OCI-LY3 (cell line): ENCODE measurements around the gene C9orf50.
A peak's percentile ranks its signal among the peaks of the same experiment; 100 is the strongest.

Source experiments
- H2AFZ ChIP-seq: fragments of 200-600, 300-600 bp; shearing (Covaris generic); 2 replicates; pipeline ENCODE4 v1.6.0; 2014; ENCODE audit warnings: antibody characterized with exemption, low read depth, low read length
- H3K27ac ChIP-seq: fragments of 200-600, 300-600 bp; sonication (generic); 2 replicates; pipeline ENCODE4 v1.5.1; 2014; ENCODE audit warnings: mild to moderate bottlenecking, low read length, moderate library complexity, mixed read lengths
- H3K27me3 ChIP-seq: fragments of 200-600, 300-600 bp; sonication (generic); 2 replicates; pipeline ENCODE4 v1.6.1; 2014; ENCODE audit warnings: low read depth, low read length, mixed read lengths
- H3K36me3 ChIP-seq: fragments of 200-600, 300-600 bp; sonication (generic); replicated peaks from 2 replicates; pipeline ENCODE3; 2014; ENCODE audit warnings: low read depth, low read length, mixed read lengths
- H3K4me1 ChIP-seq: fragments of 300-600, 200-600 bp; sonication (generic); 2 replicates; pipeline ENCODE4 v1.6.1; 2014; ENCODE audit warnings: low read length, mixed read lengths
- H3K4me2 ChIP-seq: fragments of 200-600, 300-600 bp; sonication (generic); 2 replicates; pipeline ENCODE4 v1.6.1; 2014; ENCODE audit warnings: low read length, mixed read lengths
- H3K4me3 ChIP-seq: fragments of 300-600, 200-600 bp; sonication (generic); 2 replicates; pipeline ENCODE4 v1.5.1; 2014; ENCODE audit warnings: antibody characterized with exemption, mild to moderate bottlenecking, low read length, moderate library complexity
- H3K79me2 ChIP-seq: fragments of 300-600, 200-600 bp; shearing (Covaris generic); 2 replicates; pipeline ENCODE4 v1.6.1; 2014; ENCODE audit warnings: mild to moderate bottlenecking, low read length, mixed read lengths
- H3K9ac ChIP-seq: fragments of 300-600, 200-600 bp; shearing (Covaris generic); 2 replicates; pipeline ENCODE4 v1.6.0; 2014; ENCODE audit warnings: mild to moderate bottlenecking, low read length, moderate library complexity
- H3K9me3 ChIP-seq: fragments of 200-600, 300-600 bp; shearing (Covaris generic); 2 replicates; pipeline ENCODE4 v1.6.1; 2014; ENCODE audit warnings: low read length, mixed read lengths; ENCODE audit not compliant: insufficient read depth
- H4K20me1 ChIP-seq: fragments of 200-600, 300-600 bp; sonication (generic); 2 replicates; pipeline ENCODE4 v1.6.1; 2016; ENCODE audit warnings: low read length, mixed read lengths; ENCODE audit not compliant: insufficient read depth
- EZH2phosphoT487 ChIP-seq: fragments of 200-600 bp; shearing (Covaris generic); IDR thresholded peaks from 2 replicates; pipeline ENCODE4 v1.6.1; 2018; ENCODE audit warnings: antibody characterized with exemption, mixed run types, low read depth
- TF ChIP-seq, protein P1 (sequence below): fragments of 200-600, 300-600 bp; sonication (generic); IDR thresholded peaks from 2 replicates; pipeline ENCODE4 v1.5.1; 2014; ENCODE audit warnings: antibody characterized with exemption, low read length, low read depth

C9orf50 gene

DNA sequence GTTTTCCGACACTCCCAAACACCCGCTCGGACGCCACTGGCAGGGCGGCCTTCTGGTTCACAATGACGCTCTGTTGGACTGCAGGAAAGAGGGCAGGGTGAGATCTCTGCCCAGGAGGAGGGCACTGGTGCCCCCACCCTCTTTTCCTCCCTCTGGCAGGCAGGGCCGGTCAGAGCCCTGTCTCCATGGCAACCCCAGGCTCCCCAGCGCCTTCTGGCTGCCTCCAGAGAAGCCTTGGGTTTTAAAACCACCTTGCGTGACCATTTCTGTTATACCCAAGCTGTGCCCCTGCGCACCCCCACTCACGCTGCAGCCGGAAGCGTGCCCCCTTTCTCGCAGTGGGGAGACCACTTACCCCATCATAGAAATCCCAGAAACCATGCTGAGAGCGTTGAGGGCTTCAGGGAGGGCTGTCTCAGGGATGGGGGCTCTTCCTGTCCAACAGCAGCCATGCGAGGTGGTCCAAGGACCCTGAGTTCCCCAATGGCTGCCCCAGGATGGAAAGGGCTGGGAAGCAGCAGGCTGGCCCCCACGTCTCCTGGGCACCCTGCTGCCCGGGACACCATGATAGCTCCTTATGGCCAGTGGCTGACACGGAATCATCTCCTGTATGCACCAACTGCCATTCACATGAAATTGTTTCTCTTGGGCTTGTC, 7.3 kb downstream of the C9orf50 start:
- no peaks in the 10 kb centered on the region for H3K36me3 ChIP-seq
- H3K9me3 ChIP-seq, result no peaks in the 10 kb centered on the region
- H4K20me1 ChIP-seq, result no peaks in the 10 kb centered on the region
- peaks cover 9% of the 10 kb centered on the region for H3K4me1 ChIP-seq
- H3K9ac ChIP-seq, result no peak overlapping the region
- TF ChIP-seq EZH2phosphoT487, result no peak
- TF ChIP-seq, protein P1, sequence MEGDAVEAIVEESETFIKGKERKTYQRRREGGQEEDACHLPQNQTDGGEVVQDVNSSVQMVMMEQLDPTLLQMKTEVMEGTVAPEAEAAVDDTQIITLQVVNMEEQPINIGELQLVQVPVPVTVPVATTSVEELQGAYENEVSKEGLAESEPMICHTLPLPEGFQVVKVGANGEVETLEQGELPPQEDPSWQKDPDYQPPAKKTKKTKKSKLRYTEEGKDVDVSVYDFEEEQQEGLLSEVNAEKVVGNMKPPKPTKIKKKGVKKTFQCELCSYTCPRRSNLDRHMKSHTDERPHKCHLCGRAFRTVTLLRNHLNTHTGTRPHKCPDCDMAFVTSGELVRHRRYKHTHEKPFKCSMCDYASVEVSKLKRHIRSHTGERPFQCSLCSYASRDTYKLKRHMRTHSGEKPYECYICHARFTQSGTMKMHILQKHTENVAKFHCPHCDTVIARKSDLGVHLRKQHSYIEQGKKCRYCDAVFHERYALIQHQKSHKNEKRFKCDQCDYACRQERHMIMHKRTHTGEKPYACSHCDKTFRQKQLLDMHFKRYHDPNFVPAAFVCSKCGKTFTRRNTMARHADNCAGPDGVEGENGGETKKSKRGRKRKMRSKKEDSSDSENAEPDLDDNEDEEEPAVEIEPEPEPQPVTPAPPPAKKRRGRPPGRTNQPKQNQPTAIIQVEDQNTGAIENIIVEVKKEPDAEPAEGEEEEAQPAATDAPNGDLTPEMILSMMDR, result no peak
- H3K4me3 ChIP-seq, result no peak overlapping the region
- no peak overlapping the region for H2AFZ ChIP-seq
- no peak overlapping the region for H3K4me2 ChIP-seq
- peaks cover 20% of the 10 kb centered on the region for H3K27me3 ChIP-seq
- no peaks in the 10 kb centered on the region for H3K79me2 ChIP-seq
- no peak overlapping the region for H3K27ac ChIP-seq

DNA sequence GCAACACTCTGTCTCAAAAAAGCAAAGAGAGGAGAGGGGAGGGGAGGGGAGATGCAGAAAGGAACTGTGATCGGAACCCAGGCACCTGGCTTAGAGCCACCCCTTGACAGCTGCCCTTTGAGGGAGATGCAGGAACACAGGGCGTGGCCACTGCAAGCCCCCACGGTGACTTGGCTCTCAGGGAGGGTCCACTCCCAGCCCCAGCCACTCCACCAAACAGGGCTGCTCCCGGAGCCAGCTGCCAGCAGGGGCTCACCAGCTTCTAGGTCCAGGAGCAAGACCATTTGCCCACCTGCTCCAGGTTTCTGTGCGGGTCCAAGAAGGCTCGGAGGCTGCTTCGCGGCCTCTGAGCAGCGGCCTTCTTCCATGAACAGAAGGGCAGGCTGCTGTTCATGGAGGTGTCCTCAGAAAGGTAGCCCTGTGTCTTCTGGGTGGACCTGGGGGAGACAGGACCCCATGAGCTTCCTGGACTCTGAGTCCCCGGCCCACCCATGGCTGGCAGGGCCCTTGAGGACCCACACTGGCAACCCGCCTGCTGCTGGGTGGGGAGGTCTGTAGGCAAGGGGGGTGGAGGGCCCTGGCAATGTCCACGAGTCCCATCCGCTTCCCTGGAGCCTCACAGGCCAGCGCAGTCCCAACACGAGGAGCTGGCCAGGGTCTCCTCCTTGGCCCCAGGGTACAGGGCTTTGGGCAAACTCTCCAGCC, 7.9 kb downstream of the C9orf50 start:
- Histone ChIP-seq H3K9ac (no peak overlapping the region), H3K4me1 (peaks cover 9% of the 10 kb centered on the region), H4K20me1 (no peaks in the 10 kb centered on the region), H3K4me3 (no peak overlapping the region), H3K4me2 (no peak overlapping the region), H3K36me3 (no peaks in the 10 kb centered on the region), H2AFZ (no peak overlapping the region), H3K27me3 (peaks cover 22% of the 10 kb centered on the region), H3K9me3 (no peaks in the 10 kb centered on the region), H3K27ac (no peak overlapping the region), H3K79me2 (no peaks in the 10 kb centered on the region)
- TF ChIP-seq EZH2phosphoT487, result no peak
- TF ChIP-seq, protein P1, result no peak

DNA sequence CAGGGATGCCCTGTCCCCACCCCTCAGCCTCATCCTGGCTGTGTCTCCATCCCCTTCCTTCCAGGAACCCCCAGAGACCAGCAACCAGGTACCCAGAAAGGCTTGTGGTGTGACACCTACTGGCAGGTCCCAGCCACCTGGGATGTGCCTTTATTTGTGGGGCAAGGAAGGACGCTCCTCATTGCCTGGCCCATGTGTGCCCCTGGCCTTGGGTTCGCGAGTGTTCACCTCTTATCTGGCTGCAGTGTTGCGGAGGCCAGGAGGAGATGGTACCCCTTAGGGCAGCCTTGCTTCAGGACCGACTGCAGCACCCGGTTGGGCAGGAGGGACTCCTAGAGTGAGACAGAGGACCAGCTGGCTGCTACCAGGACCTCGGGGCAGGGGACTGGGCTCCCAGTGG, 8.8 kb downstream of the C9orf50 start:
- H3K4me2 ChIP-seq, result no peak overlapping the region
- H3K4me3 ChIP-seq, result no peak overlapping the region
- H3K27ac ChIP-seq, result no peak overlapping the region
- TF ChIP-seq EZH2phosphoT487, result no peak
- TF ChIP-seq, protein P1, result no peak
- H4K20me1 ChIP-seq, result no peaks in the 10 kb centered on the region
- H3K36me3 ChIP-seq, result no peaks in the 10 kb centered on the region
- peaks cover 9% of the 10 kb centered on the region for H3K4me1 ChIP-seq
- no peaks in the 10 kb centered on the region for H3K9me3 ChIP-seq
- H3K9ac ChIP-seq, result no peak overlapping the region
- H2AFZ ChIP-seq, result no peak overlapping the region
- H3K79me2 ChIP-seq, result no peaks in the 10 kb centered on the region
- peaks cover 22% of the 10 kb centered on the region for H3K27me3 ChIP-seq

DNA sequence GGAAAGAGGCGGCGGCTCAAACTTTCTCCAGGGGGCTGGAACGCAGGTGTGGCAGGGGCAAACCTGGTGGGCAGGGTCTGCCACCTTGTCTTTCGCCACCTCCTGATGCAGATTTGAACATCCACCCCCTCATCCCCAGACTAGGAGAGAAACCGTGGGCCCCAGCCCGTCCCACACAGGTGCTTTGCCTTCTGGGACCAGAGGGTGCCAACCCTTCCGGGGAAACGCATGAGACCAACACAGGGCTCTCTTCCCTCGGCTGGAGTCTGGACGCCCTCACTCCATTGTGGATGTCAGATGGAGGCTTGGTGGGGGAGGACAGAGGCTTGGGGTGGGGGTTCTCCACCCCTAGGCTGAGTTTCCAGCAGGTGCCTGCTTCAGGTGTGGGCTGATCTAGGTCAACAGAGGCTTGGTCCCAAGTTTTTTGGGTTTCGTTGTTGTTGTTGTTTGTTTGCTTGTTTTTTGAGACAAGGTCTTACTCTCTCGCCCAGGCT, 9.5 kb downstream of the C9orf50 start:
- Histone ChIP-seq H3K27me3 (peaks cover 22% of the 10 kb centered on the region), H3K9ac (0 out of 2 replicates have a peak overlapping the region, but pooled peaks have one; percentile 42), H4K20me1 (no peaks in the 10 kb centered on the region), H3K4me3 (peak overlapping the region; percentile 84), H3K4me2 (peak overlapping the region; percentile 86), H3K9me3 (no peaks in the 10 kb centered on the region), H3K36me3 (no peaks in the 10 kb centered on the region), H3K4me1 (peaks cover 9% of the 10 kb centered on the region), H3K79me2 (no peaks in the 10 kb centered on the region), H2AFZ (peak overlapping the region; percentile 55), H3K27ac (no peak overlapping the region)
- TF ChIP-seq EZH2phosphoT487, result no peak
- TF ChIP-seq, protein P1, result no peak
